ENCODE results near the gene SLC25A51. TPM values are rescaled to one million over a fixed set of nuclear protein-coding genes. Genes with fewer than 3 reads are reported as not detected.
A peak's percentile ranks its signal among the peaks of the same experiment; 100 is the strongest.
"Not testable (repeated sequence)": the region's sequence is repeated elsewhere in the genome, so short reads cannot be mapped to it uniquely, and the experiment has no call there.

SLC25A51 gene
- total and polyA plus RNA-seq, 12 donors, result 7.0 to 26.5 (median 19.9) TPM

DNA sequence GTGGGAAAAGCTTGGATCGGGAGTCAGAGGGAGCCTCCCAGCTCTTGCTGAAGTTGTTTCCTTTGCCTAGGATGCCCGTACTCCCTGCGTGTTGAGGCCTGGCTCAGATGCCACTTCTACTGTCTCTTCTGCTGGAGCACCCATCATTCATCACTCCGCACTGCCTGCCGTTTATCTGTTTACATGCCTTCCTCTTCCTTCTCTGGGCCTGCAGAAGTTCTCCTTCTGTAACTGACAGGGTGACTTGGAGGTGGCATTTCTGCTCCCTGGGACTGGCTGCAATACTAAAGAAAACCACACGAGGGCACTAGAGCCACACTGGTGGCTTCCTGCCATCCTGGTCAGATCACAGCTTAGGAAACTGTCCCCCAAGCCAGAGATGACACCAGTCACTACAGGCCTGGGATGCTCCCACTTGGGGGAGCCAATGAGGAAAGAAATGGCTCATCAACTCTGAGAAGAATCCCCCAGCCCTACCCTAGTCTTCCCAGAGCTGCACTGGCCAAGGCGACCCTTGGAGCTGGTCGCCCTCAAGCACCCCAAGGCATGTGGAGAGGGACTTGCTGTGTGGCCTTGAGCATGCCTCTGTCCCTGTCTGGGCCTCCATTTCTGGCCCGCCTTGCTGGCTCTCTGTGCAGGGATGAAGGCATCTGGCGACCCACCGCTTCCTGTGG lies 9.7 kb upstream of the SLC25A51 start:
- intact Hi-C loops (cut with DNase I), result loop anchor here in 9 of 10 donors (1.0 to 10.0 kb wide), 13 partner anchors 101 to 481 kb away; partner anchors contain the start of genes ALDH1B1 (in 1 of the 9) and SHB (in 1 of the 9)

DNA sequence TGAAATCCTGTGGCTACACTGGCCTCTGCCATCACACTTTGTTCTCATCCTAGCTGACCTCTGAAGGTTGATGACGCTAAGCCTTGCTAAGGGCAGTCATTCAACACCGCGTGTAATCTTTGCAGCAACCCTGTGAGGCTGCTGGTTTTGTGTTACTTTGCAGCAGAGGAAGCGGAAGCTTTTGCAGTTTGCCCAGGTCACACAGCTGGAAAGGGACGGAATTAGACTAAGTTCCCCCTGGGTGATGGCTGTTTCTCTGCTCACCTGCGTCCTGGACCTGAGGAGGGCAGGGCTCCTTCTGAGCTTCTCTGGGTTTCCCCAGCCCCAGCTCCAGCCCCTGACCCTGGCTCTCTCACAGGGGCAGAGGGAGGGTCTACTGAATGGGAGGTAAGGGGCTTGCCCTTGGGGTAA lies 7.3 kb upstream of the SLC25A51 start:
- WGBS, 2 donors, result 66 to 69% methylated on average over 6 of the region's 6 CpGs
- no peaks in the 10 kb centered on the region for H3K36me3 ChIP-seq

More for the DNA sequence above, 9.7 kb upstream of the SLC25A51 start:
- Histone ChIP-seq H3K27me3 (no peaks in the 10 kb centered on the region), H3K4me3 (no peak overlapping the region), H3K36me3 (peaks cover 0 to 7% (median 0%) of the 10 kb centered on the region in 9 donors), H3K27ac (peak overlapping the region in 1 of 10 donors; percentile 15), H3K4me1 (peaks cover 4 to 51% (median 38%) of the 10 kb centered on the region in 9 donors), H3K9me3 (no peaks in the 10 kb centered on the region)
- ATAC-seq (peak; percentile 70 to 84 (median 82)), DNase-seq (peak; percentile 75 to 81)
- TF ChIP-seq, protein P1, sequence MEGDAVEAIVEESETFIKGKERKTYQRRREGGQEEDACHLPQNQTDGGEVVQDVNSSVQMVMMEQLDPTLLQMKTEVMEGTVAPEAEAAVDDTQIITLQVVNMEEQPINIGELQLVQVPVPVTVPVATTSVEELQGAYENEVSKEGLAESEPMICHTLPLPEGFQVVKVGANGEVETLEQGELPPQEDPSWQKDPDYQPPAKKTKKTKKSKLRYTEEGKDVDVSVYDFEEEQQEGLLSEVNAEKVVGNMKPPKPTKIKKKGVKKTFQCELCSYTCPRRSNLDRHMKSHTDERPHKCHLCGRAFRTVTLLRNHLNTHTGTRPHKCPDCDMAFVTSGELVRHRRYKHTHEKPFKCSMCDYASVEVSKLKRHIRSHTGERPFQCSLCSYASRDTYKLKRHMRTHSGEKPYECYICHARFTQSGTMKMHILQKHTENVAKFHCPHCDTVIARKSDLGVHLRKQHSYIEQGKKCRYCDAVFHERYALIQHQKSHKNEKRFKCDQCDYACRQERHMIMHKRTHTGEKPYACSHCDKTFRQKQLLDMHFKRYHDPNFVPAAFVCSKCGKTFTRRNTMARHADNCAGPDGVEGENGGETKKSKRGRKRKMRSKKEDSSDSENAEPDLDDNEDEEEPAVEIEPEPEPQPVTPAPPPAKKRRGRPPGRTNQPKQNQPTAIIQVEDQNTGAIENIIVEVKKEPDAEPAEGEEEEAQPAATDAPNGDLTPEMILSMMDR (IDR thresholded peaks at IDR 0.05), result peak; percentile 97 to 100 (median 98)
- 48 to 58% methylated on average over 11 of the region's 11 CpGs for WGBS, 2 donors

DNA sequence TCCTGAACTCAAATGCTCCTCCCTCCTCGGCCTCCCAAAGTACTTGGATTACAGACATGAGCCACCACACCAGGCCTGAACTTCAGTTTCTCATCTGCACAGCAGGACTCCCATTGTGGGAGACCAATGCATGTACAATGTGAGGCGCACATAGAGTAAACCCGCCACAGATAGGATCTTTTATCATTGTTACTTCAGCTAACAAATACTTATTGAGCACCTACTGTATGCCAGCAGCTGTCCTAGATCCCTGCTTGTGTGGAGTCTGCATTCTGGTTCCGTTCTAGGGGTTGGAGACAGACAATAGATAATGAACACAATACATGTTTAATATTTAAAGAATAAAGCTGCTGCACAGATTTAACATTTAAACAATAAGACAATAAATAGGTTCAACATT lies 6.3 kb upstream of the SLC25A51 start:
- H3K27me3 ChIP-seq, result no peaks in the 10 kb centered on the region
- no peaks in the 10 kb centered on the region for H3K9me3 ChIP-seq
- DNase-seq (no peak), ATAC-seq (no peak)
- intact Hi-C loops (cut with DNase I), result loop anchor here in 9 of 10 donors (2.0 to 10.0 kb wide), 9 partner anchors 105 to 485 kb away; partner anchors contain the start of genes ALDH1B1 (in 1 of the 9) and SHB (in 1 of the 9)
- no peaks in the 10 kb centered on the region for H3K36me3 ChIP-seq
- no peak overlapping the region for H3K27ac ChIP-seq
- 95 to 98% methylated on average over 4 of the region's 4 CpGs for WGBS, 2 donors
- no peak overlapping the region for H3K4me3 ChIP-seq
- H3K4me1 ChIP-seq, result peaks cover 0 to 26% (median 17%) of the 10 kb centered on the region in 9 donors
- TF ChIP-seq, protein P1 (IDR thresholded peaks at IDR 0.05), result no peak

More for the DNA sequence above, 7.3 kb upstream of the SLC25A51 start:
- peaks cover 4 to 33% (median 25%) of the 10 kb centered on the region in 9 donors for H3K4me1 ChIP-seq
- no peaks in the 10 kb centered on the region for H3K9me3 ChIP-seq
- ATAC-seq, result no peak
- DNase-seq, result no peak
- no peak overlapping the region for H3K27ac ChIP-seq
- TF ChIP-seq, protein P1 (IDR thresholded peaks at IDR 0.05), result no peak
- intact Hi-C loops (cut with DNase I), result loop anchor here in 9 of 10 donors (2.0 to 10.0 kb wide), 9 partner anchors 104 to 484 kb away; partner anchors contain the start of genes ALDH1B1 (in 1 of the 9) and SHB (in 1 of the 9)
- no peaks in the 10 kb centered on the region for H3K27me3 ChIP-seq
- H3K4me3 ChIP-seq, result no peak overlapping the region

DNA sequence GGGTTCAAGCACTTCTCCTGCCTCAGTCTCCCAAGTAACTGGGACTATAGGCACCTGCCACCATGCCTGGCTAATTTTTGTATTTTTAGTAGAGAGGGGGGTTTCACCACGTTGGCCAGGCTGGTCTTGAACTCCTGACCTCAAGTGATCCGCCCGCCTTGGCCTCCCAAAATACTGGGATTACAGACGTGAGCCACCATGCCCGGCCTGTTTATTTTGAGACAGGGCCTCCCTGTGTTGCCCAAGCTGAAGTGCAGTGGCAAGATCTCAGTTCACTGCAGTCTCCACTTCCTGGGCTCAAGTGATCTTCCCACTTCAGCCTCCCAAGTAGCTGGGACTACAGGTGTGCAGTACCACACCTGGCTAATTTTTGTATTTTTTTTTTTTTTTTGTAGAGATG lies 5.9 kb upstream of the SLC25A51 start:
- intact Hi-C loops (cut with DNase I), result loop anchor here (2.0 to 10.0 kb wide), 9 partner anchors 105 to 485 kb away; partner anchors contain the start of genes ALDH1B1 (in 3 of the 10) and SHB (in 1 of the 10)
- H3K27ac ChIP-seq, H3K9me3 ChIP-seq, DNase-seq, H3K4me3 ChIP-seq, H3K27me3 ChIP-seq, H3K36me3 ChIP-seq, ATAC-seq: not testable (repeated sequence)
- H3K4me1 ChIP-seq, result peaks cover 0 to 30% (median 19%) of the 10 kb centered on the region in 9 donors
- 87 to 91% methylated on average over 5 of the region's 5 CpGs for WGBS, 2 donors
